HCT116 (cell line): ENCODE data around the gene PROSER2. TPM values are rescaled to one million over a fixed set of nuclear protein-coding genes. Genes with fewer than 3 reads are reported as not detected.
A peak's percentile ranks its signal among the peaks of the same experiment; 100 is the strongest.

Experiments
- ATAC-seq: fragments of 200-7000 bp; cut with Tn5 transposase; 2 replicates; pipeline ENCODE4 v1.9.1; 2020; ENCODE audit warnings: mild to moderate bottlenecking, moderate library complexity
- BruUV-seq: library from RNA; stranded (reverse); fragments of 400-500 nt; replicated peaks from 2 replicates; lab custom pipeline; 2021; lab: Mats Ljungman, UMichigan
- CTCF ChIA-PET: fragments of 300-600 bp; sonication (Branson Sonifier 250); formaldehyde crosslinking; loops from one replicate; lab custom pipeline; 2021; ENCODE audit warnings: antibody characterized with exemption; lab: Charles Lee
- POLR2A ChIA-PET: fragments of 300-600, 350-600 bp; sonication (Branson Sonifier 250); formaldehyde crosslinking; loops from one replicate; lab custom pipeline; 2021; ENCODE audit warnings: antibody characterized with exemption; lab: Charles Lee
- RAD21 ChIA-PET, 2 experiments: fragments of 300-600 bp; sonication (Branson Sonifier 250); formaldehyde crosslinking; loops; one replicate each; lab custom pipeline; 2023; ENCODE audit warnings: low total read pairs in 2 of 2; ENCODE audit not compliant: uncharacterized antibody in 2 of 2, unreplicated experiment in 2 of 2, low non-redundant PET in 1 of 2; lab: Charles Lee
- DNase-seq: peaks from one replicate; pipeline ENCODE4 v3.0.0-alpha.2; 2010; ENCODE audit warnings: low read depth, low spot score
- H2AFZ ChIP-seq: fragments of 200-600 bp; shearing (Covaris generic), sonication (generic); 2 replicates; pipeline ENCODE4 v1.6.1; 2017; ENCODE audit warnings: low read depth, mixed run types, mixed read lengths, antibody characterized with exemption, low read length; ENCODE audit not compliant: poor library complexity, severe bottlenecking
- H3K27ac ChIP-seq: 2 replicates; pipeline ENCODE4 v1.5.1; 2012; ENCODE audit warnings: low read depth, low read length
- H3K27me3 ChIP-seq: fragments of 200-600 bp; sonication (generic); 2 replicates; pipeline ENCODE4 v1.6.1; 2016; ENCODE audit warnings: mixed run types, low read length, mixed read lengths; ENCODE audit not compliant: insufficient read depth
- H3K36me3 ChIP-seq, 2 experiments: fragments of 200-500 bp in 1 of 2; fragments of 200-600 bp in 1 of 2; sonication (Bioruptor generic) in 1 of 2; sonication (generic) in 1 of 2; 2 replicates each; pipeline versions ENCODE4 v1.5.1 to v1.6.1; 2014 to 2016; ENCODE audit warnings: low read length in 2 of 2, inconsistent platforms in 1 of 2, mixed read lengths in 1 of 2, mixed run types in 1 of 2; ENCODE audit not compliant: insufficient read depth in 2 of 2, control insufficient read depth in 1 of 2
- H3K4me1 ChIP-seq, 2 experiments: fragments of 200-600 bp in 1 of 2; sonication (generic) in 1 of 2; 2 replicates each; pipeline versions ENCODE4 v1.5.1 to v1.6.1; 2012 to 2017; ENCODE audit warnings: low read length in 2 of 2, inconsistent platforms in 1 of 2, mild to moderate bottlenecking in 1 of 2, mixed read lengths in 1 of 2, mixed run types in 1 of 2, moderate library complexity in 1 of 2; ENCODE audit not compliant: insufficient read depth in 2 of 2, control insufficient read depth in 1 of 2
- H3K4me2 ChIP-seq: fragments of 200-600 bp; sonication (generic); 2 replicates; pipeline ENCODE4 v1.6.1; 2017; ENCODE audit warnings: mixed run types, low read length, mixed read lengths
- H3K4me3 ChIP-seq, 2 experiments: fragments of 200-600 bp in 1 of 2; sonication (generic) in 1 of 2; replicated peaks in 1 of 2; 2 replicates each; pipeline ENCODE4 v1.5.1; 2011 to 2016; ENCODE audit warnings: low read length in 2 of 2, control low read depth in 1 of 2, low read depth in 1 of 2, mild to moderate bottlenecking in 1 of 2, mixed read lengths in 1 of 2, mixed run types in 1 of 2
- H3K79me2 ChIP-seq: fragments of 200-600 bp; sonication (generic); 2 replicates; pipeline ENCODE4 v1.6.1; 2017; ENCODE audit warnings: mild to moderate bottlenecking, mixed run types, low read length, moderate library complexity, mixed read lengths; ENCODE audit not compliant: insufficient read depth
- H3K9ac ChIP-seq: fragments of 200-600 bp; sonication (generic); 2 replicates; pipeline ENCODE4 v1.6.1; 2016; ENCODE audit warnings: low read length, mixed read lengths
- H3K9me2 ChIP-seq: fragments of 200-600 bp; sonication (generic), shearing (Covaris generic); 2 replicates; pipeline ENCODE4 v1.6.1; 2017; ENCODE audit warnings: mixed run types, mild to moderate bottlenecking, moderate library complexity; ENCODE audit not compliant: insufficient read depth
- H3K9me3 ChIP-seq, 2 experiments: fragments of 200-500 bp in 1 of 2; fragments of 200-600 bp in 1 of 2; sonication (Bioruptor generic) in 1 of 2; sonication (generic) in 1 of 2; 2 replicates each; pipeline ENCODE4 v1.6.1; 2014 to 2017; ENCODE audit warnings: low read length in 2 of 2, mixed read lengths in 2 of 2, inconsistent platforms in 1 of 2, low read depth in 1 of 2, mild to moderate bottlenecking in 1 of 2, mixed run types in 1 of 2, moderate library complexity in 1 of 2; ENCODE audit not compliant: control insufficient read depth in 1 of 2, insufficient read depth in 1 of 2
- H4K20me1 ChIP-seq: fragments of 200-600 bp; sonication (generic), shearing (Covaris generic); 2 replicates; pipeline ENCODE4 v1.6.1; 2017; ENCODE audit warnings: mixed run types, mild to moderate bottlenecking, moderate library complexity; ENCODE audit not compliant: insufficient read depth
- ATF3 ChIP-seq: IDR thresholded peaks from 2 replicates; pipeline ENCODE4 v1.6.1; 2012
- CBX3 ChIP-seq: IDR thresholded peaks from 2 replicates; pipeline ENCODE4 v1.6.1; 2012; ENCODE audit warnings: low read depth
- CEBPB ChIP-seq: IDR thresholded peaks from 2 replicates; pipeline ENCODE4 v1.6.1; 2012; ENCODE audit warnings: low read depth
- ELF1 ChIP-seq: IDR thresholded peaks from 2 replicates; pipeline ENCODE4 v1.6.1; 2012; ENCODE audit warnings: low read depth, borderline replicate concordance
- EZH2 ChIP-seq: fragments of 200-600 bp; sonication (generic); IDR thresholded peaks from 2 replicates; pipeline ENCODE4 v1.6.1; 2017; ENCODE audit warnings: antibody characterized with exemption, mixed run types
- EZH2phosphoT487 ChIP-seq: fragments of 200-600 bp; IDR thresholded peaks from 2 replicates; pipeline ENCODE4 v1.6.1; 2018; ENCODE audit warnings: antibody characterized with exemption, borderline replicate concordance
- FOSL1 ChIP-seq: IDR thresholded peaks from 2 replicates; pipeline ENCODE4 v1.6.1; 2012; ENCODE audit warnings: low read depth
- JUND ChIP-seq: IDR thresholded peaks from 2 replicates; pipeline ENCODE4 v1.6.1; 2012
- MAX ChIP-seq: IDR thresholded peaks from 2 replicates; pipeline ENCODE4 v1.6.1; 2012
- POLR2A ChIP-seq: IDR thresholded peaks from 2 replicates; pipeline ENCODE4 v1.7.0; 2011; ENCODE audit warnings: borderline replicate concordance; ENCODE audit not compliant: insufficient read depth, insufficient read length; ENCODE audit errors: extremely low read depth
- POLR2AphosphoS5 ChIP-seq: IDR thresholded peaks from 2 replicates; pipeline ENCODE4 v1.6.1; 2011; ENCODE audit warnings: mild to moderate bottlenecking, low read depth, low read length, moderate library complexity
- RAD21 ChIP-seq: IDR thresholded peaks from 2 replicates; pipeline ENCODE4 v1.6.1; 2012; ENCODE audit warnings: low read depth, mild to moderate bottlenecking
- SP1 ChIP-seq: IDR thresholded peaks from 2 replicates; pipeline ENCODE4 v1.6.1; 2012; ENCODE audit warnings: low read depth
- SRF ChIP-seq: IDR thresholded peaks from 2 replicates; pipeline ENCODE4 v1.6.1; 2012; ENCODE audit warnings: low read depth
- TCF7L2 ChIP-seq: IDR thresholded peaks from 2 replicates; pipeline ENCODE4 v1.7.0; 2011; ENCODE audit warnings: borderline replicate concordance, inconsistent platforms; ENCODE audit not compliant: insufficient read depth, insufficient read length; ENCODE audit errors: extremely low read depth
- YY1 ChIP-seq: IDR thresholded peaks from 2 replicates; pipeline ENCODE4 v1.6.1; 2011; ENCODE audit warnings: low read length, low read depth, moderate library complexity, mild to moderate bottlenecking; ENCODE audit not compliant: insufficient replicate concordance; ENCODE audit errors: extremely low read depth
- ZBTB33 ChIP-seq: IDR thresholded peaks from 2 replicates; pipeline ENCODE4 v1.6.1; 2011; ENCODE audit warnings: mild to moderate bottlenecking, low read length, moderate library complexity; ENCODE audit not compliant: insufficient replicate concordance; ENCODE audit errors: extremely low read depth
- ZFX ChIP-seq: fragments of 450-650 bp; IDR thresholded peaks from 2 replicates; pipeline ENCODE4 v1.6.1; 2017
- ZNF274 ChIP-seq: fragments of 200-500 bp; sonication (Bioruptor generic); IDR thresholded peaks from 2 replicates; pipeline ENCODE4 v1.6.1; 2014; ENCODE audit warnings: mild to moderate bottlenecking, low read depth, low read length, inconsistent platforms
- intact Hi-C: fragments of 100-400 bp; cut with micrococcal nuclease; formaldehyde crosslinking; loops from 2 replicates; pipeline ENCODE4 v1.10.0; 2022
- total RNA-seq: library from RNA; stranded (reverse); gene quantifications from one replicate; pipeline ENCODE4 v1.2.1, GENCODE V29; 2021; ENCODE audit not compliant: unreplicated experiment

The PROSER2 gene
- total RNA-seq, 1 experiment from 2014 or later, result 46.2 TPM

GRCh38 chr10:11876324-11876723 lies 53.2 kb downstream of the PROSER2 start (continued):
- TF ChIP-seq FOSL1, result no peak
- TF ChIP-seq ZFX, result no peak
- TF ChIP-seq SP1, result no peak
- TF ChIP-seq ATF3, result no peak
- TF ChIP-seq EZH2, result no peak
- TF ChIP-seq POLR2A, result no peak
- TF ChIP-seq EZH2phosphoT487, result no peak
- TF ChIP-seq CBX3, result no peak
- TF ChIP-seq CEBPB, result no peak

- CTCF ChIA-PET, result no interaction called here
- ATAC-seq (no peak), DNase-seq (no peak)
- Histone ChIP-seq H3K4me2 (peak overlapping the region; percentile 59), H3K9me3 (no peaks in the 10 kb centered on the region), H3K79me2 (no peaks in the 10 kb centered on the region), H3K9ac (peak overlapping the region; percentile 77), H3K27me3 (no peaks in the 10 kb centered on the region), H3K9me2 (no peaks in the 10 kb centered on the region), H3K36me3 (no peaks in the 10 kb centered on the region), H3K4me1 (peaks cover 57 to 82% of the 10 kb centered on the region in 2 experiments), H3K4me3 (no peak overlapping the region), H2AFZ (no peak overlapping the region), H4K20me1 (no peaks in the 10 kb centered on the region), H3K27ac (peak overlapping the region; percentile 86)
- POLR2A ChIA-PET, result interaction anchor here (1.4 to 1.5 kb wide), 2 partner anchors 8 to 120 kb away, joined by 3 to 4 read pairs; no protein-coding TSS in a partner anchor
- RAD21 ChIA-PET, result no interaction called here
- TF ChIP-seq FOSL1 (no peak), CEBPB (no peak), ZNF274 (no peak), CBX3 (no peak), ZFX (no peak), RAD21 (no peak), POLR2A (no peak), EZH2phosphoT487 (no peak), YY1 (no peak), SRF (no peak), POLR2AphosphoS5 (no peak), TCF7L2 (no peak), ELF1 (no peak), MAX (no peak), ZBTB33 (no peak), JUND (no peak), EZH2 (no peak)
- intact Hi-C loops, result no loop called here
- BruUV-seq, result no TSS peak
Measured at GRCh38 chr10:11876805-11877590, 53.8 kb downstream of the PROSER2 start.
